ENCODE measurements around the gene RNF180.
"Not testable (repeated sequence)": the region's sequence is repeated elsewhere in the genome, so short reads cannot be mapped to it uniquely, and the experiment has no call there.

RNF180 gene

GRCh38 chr5:64180661-64181343, 15.2 kb downstream of the RNF180 start:
- no peak for DNase-seq (ENCODE audit: low spot score)

GRCh38 chr5:64181440-64181839, 15.8 kb downstream of the RNF180 start:
- DNase-seq (ENCODE audit: low spot score): no peak

- DNase-seq (ENCODE audit: low spot score): no peak
These were observed 18.3 kb downstream of the RNF180 start for GRCh38 chr5:64183956-64184355.

- DNase-seq (ENCODE audit: low spot score): no peak
These were observed 19.2 kb downstream of the RNF180 start for GRCh38 chr5:64184832-64185231.

- DNase-seq (ENCODE audit: low spot score): no peak
These were observed 23.1 kb downstream of the RNF180 start for GRCh38 chr5:64188776-64189175.

GRCh38 chr5:64190562-64191306, 25.1 kb downstream of the RNF180 start:
- DNase-seq (ENCODE audit: low spot score): no peak

- DNase-seq (ENCODE audit: low spot score): no peak
These were observed 30.3 kb downstream of the RNF180 start for GRCh38 chr5:64195981-64196380.

GRCh38 chr5:64199425-64199824, 33.8 kb downstream of the RNF180 start:
- no peak for DNase-seq (ENCODE audit: low spot score)

GRCh38 chr5:64201996-64202395, 36.4 kb downstream of the RNF180 start:
- no peak for DNase-seq (ENCODE audit: low spot score)

GRCh38 chr5:64206653-64207052, 41.0 kb downstream of the RNF180 start:
- DNase-seq (ENCODE audit: low spot score): no peak

GRCh38 chr5:64207978-64208377, 42.3 kb downstream of the RNF180 start:
- DNase-seq (ENCODE audit: low spot score): no peak

- DNase-seq (ENCODE audit: low spot score): no peak
These were observed 43.7 kb downstream of the RNF180 start for GRCh38 chr5:64209353-64209752.

- DNase-seq (ENCODE audit: low spot score): no peak
These were observed 45.2 kb downstream of the RNF180 start for GRCh38 chr5:64210866-64211265.

GRCh38 chr5:64213011-64213410, 47.4 kb downstream of the RNF180 start:
- DNase-seq (ENCODE audit: low spot score): no peak

GRCh38 chr5:64213531-64213930, 47.9 kb downstream of the RNF180 start:
- no peak for DNase-seq (ENCODE audit: low spot score)

GRCh38 chr5:64214132-64214531, 48.5 kb downstream of the RNF180 start:
- DNase-seq (ENCODE audit: low spot score): no peak

- no peak for DNase-seq (ENCODE audit: low spot score)
These were observed 56.3 kb downstream of the RNF180 start for GRCh38 chr5:64221911-64222310.

- DNase-seq (ENCODE audit: low spot score): not testable (repeated sequence)
These were observed 59.8 kb downstream of the RNF180 start for GRCh38 chr5:64225286-64225981.

- not testable (repeated sequence) for DNase-seq (ENCODE audit: low spot score)
These were observed 61.5 kb downstream of the RNF180 start for GRCh38 chr5:64227131-64227537.

- DNase-seq (ENCODE audit: low spot score): no peak
These were observed 63.6 kb downstream of the RNF180 start for GRCh38 chr5:64229163-64229774.

- DNase-seq (ENCODE audit: low spot score): no peak
These were observed 95.1 kb downstream of the RNF180 start for GRCh38 chr5:64260756-64261155.

GRCh38 chr5:64269164-64269563, 103.5 kb downstream of the RNF180 start:
- no peak for DNase-seq (ENCODE audit: low spot score)

GRCh38 chr5:64273276-64273675, 107.6 kb downstream of the RNF180 start:
- no peak for DNase-seq (ENCODE audit: low spot score)
